PC-9 (cell line): Measurements from ENCODE around the gene KCNH6.

Experiments
- CTCF ChIP-seq: fragments of 200-600 bp; sonication (generic); conservative IDR thresholded peaks from 2 replicates; pipeline ENCODE4 v1.6.1; 2017; ENCODE audit warnings: mixed run types, antibody characterized with exemption, mild to moderate bottlenecking, moderate library complexity
- EZH2 ChIP-seq: fragments of 200-600 bp; sonication (generic); IDR thresholded peaks from 2 replicates; pipeline ENCODE4 v1.8.0; 2017; ENCODE audit warnings: antibody characterized with exemption, low read depth

- TF ChIP-seq CTCF: no peak
- no peak for TF ChIP-seq EZH2
These were observed 16.5 kb upstream of the KCNH6 start for GRCh38 chr17:63506627-63507026.
